HPDE6-E6E7 (cell line): ENCODE measurements around the gene CLIP2.
"Not testable (repeated sequence)": the region's sequence is repeated elsewhere in the genome, so short reads cannot be mapped to it uniquely, and the experiment has no call there.

Experiments used
- DNase-seq: peaks from one replicate; pipeline ENCODE4 v3.0.0; 2011; ENCODE audit warnings: missing footprints; ENCODE audit errors: extremely low spot score

Gene CLIP2

DNA sequence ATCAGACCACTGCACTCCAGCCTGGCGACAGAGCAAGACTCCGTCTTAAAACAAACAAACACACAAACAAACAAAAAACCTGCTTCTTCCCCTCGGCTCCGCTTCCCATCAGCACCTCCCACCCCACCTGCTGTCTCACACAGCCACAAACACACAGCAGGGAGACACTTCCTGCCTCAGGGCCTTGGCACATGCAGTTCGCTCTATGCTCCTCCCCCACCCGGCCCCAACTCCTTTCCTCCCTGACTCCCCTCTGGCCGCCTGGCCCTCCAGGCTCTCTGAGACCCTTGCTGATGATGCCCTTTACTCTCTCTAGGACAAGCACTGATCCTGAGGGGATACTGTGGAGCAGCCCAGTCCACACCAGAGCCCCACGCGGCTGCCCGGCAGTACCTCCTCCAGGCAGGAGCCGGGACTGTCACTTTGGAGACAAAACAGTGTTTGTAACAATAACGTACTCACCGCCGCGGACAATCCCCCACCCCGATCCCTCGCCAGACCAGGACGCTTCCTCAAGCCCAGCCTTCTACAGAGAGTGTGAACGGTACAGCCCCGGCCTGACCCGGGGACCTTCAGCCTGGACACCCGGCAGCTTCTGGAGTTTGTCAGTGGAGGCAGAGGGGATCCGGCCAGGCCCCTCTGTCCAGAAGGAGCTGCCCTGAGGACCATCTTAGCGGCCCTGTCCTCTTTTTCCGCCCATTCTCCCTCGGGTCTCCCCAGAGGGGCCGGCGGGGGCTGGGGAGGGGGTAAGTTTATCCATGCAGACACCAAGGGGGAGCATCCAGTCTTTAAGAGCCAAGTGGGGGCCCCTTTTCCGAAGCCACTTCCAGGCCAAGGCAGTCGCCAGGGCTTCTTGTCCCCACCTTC is 114.5 kb downstream of the CLIP2 start:
- DNase-seq, result no peak

DNA sequence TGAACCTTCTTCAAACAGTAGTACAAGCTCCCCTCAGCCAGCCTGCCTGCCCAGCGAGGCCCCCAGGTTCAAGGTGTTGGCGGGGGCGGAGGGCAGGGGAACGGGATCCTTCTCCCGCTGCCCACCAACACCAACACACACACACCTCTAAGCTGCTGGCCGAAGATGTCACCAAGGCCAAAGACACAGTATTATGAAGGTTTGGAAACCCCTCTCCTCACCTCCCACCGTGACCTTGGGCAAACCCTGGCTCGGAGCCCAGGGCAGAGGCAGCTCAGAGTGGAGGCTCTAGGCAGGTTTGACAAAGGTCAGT is 115.1 kb downstream of the CLIP2 start:
- DNase-seq, result no peak

DNA sequence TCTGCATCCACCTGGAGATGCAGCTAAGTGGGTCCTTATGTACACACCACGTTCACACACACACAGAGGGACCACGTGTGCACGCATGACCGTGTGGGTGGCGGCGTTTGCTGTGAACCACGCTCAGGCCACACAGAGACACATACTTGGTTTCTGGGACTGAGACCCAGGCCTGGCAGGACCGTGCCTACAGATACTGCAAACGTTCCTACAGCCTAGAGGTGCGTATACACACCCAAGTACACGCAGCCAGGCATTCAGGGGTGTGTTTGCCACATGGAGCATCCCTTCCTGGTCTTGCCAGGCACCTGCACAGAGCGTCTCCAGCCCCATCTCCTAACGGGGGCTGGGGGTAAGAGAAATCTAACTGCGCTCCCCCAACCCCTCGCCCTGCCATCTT is 115.5 kb downstream of the CLIP2 start:
- DNase-seq, result no peak

DNA sequence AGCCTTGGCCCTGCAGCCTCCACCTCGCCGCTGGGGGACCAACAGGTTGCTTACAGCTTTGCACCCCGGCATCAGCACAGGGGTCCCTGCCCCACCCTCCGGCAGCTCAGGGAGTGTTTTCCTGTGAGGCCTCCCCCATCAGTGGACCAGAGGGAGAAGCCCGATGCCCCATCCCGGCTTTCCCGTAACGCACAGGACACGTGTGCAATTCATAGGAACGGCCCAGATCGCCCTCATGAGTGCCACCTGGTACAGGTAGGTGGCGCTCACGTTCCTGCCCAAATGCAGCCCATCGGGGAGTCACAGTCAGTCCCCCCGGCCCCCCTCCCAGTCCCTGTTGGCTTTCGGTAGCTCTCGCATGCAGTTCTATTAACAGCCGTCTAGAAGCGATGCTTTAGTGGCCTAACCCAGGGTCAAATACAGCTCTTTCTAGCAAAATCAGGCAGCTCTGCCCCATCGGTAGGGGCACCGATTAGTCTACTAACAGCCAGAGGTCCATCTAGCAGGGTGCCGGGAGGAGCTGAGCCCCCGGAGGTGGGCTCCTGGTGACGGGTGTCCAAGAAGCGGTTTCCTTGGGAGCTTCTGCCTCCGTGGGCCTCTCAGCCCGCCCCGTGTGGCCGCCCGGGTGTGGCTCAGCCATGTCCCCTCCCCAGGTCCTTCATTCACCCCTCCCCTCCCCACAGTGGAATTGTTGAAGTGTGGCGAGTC is 116.1 kb downstream of the CLIP2 start:
- no peak for DNase-seq

DNA sequence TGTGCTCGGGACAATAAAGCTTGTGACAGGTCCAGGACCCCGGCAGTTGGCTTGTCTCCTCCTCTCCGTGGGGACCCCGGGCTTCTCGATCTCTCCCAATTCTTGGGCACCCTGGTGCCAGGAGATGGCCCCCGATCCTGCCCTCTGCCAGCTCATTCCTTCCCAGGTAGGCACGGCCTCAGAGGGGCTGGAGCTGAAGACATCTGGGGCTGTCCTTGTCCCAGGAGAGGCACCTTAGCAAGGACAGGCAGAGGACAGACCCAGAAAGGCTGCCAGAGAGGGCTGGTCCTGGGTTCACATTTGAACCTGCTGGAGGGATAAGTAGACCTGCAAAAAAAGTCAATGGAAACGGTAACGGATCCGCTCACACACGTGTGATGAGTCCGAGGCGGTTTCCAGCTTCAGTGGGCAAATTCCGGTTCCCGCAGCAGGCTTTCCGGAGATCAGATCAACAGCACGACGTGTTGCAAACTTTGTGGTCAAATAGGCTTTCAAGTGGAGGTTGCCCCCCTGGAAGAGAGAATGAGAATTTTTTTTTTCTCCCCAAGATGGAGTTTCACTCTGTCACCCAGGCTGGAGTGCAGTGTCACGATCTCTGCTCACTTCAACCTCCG is 116.8 kb downstream of the CLIP2 start:
- no peak for DNase-seq

DNA sequence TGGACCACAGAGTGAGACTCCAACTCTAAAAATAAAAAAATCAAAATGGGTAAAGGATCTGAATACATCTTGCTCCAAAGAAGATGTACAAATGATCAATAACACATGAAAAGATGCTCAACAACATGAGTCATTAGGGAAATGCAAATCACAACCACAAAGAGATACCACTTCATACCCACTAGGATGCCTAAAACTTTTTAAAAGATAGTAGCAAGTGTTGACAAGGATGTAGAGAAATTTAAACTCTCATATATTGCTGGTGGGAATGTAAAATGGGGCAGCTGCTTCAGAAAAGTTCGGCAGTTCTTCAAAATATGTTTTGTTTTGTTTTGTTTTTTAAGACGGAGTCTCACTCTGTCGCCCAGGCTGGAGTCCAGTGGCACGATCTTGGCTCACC is 118.8 kb downstream of the CLIP2 start:
- no peak for DNase-seq

DNA sequence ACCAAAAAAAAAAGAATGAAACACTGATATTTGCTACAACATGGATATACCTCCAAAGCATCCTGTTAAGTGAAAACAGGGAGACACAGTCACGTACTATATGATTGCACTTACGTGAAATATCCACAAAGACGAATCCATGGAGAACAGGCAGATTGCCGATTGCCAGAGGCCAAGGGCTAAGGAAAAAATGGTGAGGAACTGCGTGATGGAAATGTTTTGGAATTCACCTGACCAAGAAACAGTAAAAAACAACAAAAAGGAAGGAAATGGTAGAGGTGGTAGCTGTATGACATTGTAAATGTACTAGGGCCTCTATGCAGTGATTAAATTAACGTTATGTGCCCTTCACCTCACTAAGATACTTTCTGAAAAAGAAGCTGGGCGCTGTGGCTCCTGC is 120.4 kb downstream of the CLIP2 start:
- DNase-seq, result no peak

DNA sequence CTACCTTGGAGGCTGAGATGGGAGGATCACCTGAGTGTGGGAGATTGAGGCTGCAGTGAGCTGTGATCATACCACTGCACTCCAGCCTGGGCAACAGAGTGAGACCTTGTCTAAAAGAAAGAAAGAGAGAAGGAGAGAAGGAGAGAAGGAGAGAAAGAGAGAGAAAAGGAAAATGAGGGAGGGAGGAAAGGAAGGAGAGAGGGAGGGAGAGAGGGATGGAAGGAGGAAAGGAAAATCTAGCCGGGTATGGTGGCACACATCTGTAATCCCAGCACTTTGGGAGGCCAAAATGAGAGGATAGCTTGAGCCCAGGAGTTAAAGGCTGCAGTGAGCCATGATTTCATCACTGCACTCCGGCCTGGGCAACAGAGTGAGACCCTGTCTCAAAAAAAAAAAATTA is 121.6 kb downstream of the CLIP2 start:
- no peak for DNase-seq

DNA sequence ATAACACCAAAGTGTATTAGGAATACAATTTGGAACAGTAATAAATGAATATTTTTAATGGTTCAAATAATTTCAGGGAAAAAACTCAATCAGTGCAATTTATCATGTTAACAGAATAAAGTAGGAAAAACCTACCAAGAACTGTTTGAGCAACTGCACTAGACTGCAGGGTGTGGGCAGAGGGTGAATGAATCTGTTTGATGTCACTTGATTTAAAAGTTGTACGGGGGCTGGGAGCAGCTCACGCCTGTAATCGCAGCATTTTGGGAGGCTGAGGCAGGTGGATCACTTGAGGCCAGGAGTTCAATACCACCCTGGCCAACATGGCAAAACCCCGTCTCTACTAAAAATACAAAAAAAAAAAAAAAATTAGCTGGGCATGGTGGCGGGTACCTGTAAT is 122.4 kb downstream of the CLIP2 start:
- not testable (repeated sequence) for DNase-seq

DNA sequence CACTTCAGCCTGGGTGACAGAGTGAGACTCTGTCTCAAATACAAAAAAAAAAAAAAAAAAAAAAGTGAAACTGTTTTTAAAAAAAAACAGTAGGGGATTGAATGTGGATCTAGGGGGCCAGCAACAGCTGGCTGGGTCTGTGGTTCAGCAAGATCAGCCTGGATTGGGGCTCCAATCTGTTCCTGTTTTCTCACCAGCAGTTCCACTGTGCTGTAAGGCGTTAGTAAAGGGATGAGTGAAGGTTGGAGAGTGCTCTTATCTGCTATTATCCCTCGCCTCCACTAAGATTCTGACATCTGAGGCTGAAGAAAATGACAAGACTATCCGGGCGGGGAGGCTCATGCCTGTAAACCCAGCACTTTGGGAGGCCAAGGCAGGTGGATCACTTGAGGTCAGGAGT is 122.8 kb downstream of the CLIP2 start:
- DNase-seq, result no peak

DNA sequence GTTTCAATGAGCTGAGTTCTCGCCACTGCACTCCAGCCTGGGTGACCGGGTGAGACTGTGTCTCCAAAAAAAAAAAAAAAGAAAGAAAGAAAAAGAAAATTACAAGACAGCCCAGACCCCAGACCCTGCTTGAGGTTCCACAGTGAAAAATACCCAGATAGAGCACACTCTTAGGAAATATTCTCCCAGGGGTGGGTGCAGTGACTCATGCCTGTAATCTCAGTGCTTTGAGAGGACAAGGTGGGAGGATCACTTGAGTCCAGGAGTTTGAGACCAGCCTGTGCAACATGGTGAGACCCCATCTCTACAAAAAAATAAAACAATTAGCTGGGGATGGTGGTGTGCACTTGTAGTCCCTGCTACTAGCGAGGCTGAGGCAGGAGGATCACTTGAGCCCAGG is 123.4 kb downstream of the CLIP2 start:
- DNase-seq, result no peak

DNA sequence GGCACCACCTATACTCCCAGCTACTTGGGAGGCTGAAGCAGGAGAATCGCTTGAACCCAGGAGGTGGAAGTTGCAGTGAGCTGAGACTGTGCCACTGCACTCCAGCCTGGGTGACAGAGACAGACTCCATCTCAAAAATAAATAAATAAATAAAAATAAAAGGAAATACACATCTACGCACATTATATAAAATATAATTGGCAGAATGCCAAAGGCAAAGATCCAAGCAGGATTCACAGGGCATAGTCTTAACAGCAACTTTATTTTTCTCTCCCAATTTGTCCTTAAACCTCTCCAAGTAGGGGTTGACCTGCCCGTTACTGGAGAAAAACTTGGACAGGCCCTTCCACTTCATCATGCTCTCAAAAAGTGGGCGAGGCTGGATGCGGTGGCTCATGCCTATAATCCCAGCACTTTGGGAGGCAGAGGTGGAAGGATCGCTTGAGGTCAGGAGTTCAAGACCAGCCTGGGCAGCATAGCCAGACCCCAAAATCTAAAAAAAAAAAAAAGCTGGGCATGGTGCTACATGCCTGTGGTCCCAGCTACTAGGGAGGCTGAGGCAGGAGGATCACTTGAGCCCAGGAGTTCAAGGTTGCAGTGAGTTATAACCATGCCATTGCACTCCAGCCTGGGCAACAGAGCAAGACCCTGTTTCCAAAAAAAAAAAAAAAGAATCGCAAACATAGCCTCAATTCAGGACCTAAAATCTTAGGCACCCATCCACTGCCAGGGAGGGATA is 125.6 kb downstream of the CLIP2 start:
- not testable (repeated sequence) for DNase-seq

DNA sequence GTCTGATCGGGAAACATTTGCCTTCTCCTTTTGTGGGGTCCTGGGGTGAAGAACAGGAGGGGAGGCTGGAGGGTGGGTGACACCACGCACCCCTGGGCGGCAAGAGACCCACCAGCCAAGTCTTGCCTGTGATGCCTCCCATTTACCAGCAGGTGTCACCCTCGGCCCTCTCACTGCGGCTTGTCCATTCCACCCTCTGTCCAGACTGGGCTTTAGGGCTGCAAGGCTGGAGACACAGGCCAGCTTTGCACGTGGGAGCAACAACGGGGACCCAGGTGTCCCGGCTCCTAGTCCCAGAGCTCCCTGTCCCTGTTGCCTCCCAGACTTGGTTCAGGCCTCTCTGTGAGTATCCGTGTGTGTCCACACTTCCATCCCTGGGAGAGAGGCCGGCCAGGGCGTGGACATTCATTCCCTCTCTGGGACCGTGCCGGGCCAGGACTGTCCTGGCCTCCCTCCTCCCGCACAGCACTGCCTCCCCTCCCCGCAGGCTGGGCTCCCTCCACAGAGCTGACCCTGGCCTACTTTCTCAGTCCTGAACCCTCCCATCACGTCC is 128.3 kb downstream of the CLIP2 start:
- DNase-seq, result peak; percentile 86

DNA sequence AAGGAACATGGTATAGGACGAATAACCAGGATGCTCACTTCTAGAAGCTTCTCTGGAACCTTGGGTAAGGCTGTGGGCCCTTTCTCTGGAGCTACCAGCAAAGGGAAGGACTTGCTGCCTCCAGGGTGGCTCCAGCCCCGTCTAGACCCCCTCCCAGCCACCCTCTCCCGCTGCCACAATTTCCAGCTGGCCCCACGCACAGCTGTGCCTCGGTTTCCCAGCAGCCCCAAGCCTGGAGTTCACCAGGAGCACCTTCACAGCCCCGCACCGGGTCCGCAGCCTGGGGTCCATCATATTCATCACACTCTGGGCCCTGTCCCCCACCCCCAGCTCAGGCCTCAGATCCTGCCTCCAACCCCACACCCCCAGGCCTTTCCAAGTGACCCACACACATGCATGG is 128.9 kb downstream of the CLIP2 start:
- DNase-seq, result no peak

DNA sequence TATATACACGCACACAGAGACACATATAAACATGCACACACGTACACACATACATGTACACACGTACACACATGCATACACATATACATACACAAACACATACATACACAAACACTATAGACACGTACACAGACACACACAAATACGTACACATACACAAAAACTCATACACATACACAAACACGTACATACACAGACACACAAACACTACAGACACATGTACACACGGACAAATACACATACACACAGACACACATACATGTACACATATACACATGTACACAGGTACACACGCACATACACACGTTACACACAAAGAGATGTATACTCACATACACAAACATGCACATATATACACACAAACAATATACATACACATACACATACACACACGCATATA is 129.3 kb downstream of the CLIP2 start:
- no peak for DNase-seq

DNA sequence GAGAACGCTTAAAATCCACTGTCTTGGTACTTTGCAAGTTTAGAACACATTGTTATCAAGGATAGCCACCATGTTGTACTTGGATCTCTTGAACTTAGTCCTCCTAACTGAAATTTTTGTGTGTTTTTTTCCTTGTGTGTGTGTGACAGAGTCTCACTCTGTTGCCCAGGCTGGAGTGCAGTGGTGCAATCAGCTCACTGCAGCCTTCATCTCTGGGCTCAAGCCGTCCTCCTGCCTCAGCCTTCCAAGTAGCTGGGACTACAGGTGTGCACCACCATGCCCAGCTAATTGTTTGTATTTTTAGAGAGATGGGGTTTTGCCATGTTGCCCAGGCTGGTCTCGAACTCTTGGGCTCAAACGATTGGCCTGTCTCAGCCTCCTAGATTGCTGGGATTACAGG is 130.0 kb downstream of the CLIP2 start:
- not testable (repeated sequence) for DNase-seq

DNA sequence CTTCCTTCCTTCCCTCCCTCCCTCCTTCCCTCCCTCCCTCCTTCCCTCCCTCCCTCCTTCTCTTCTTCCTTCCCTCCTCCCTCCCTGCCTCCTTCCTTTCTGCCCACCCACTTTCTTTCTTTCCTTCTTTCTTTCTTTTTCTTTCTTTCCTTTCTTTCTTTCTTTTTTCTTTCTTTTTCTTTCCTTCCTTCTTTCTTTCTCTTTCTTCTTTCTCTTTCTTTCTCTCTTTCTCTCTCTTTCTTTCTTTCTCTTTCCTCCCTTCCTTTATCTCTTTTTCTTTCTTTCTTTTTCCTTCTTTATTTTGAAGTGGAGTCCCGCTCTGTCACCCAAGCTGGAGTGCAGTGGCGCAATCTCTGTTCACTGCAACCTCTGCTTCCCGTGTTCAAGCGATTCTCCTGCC is 130.8 kb downstream of the CLIP2 start:
- no peak for DNase-seq

DNA sequence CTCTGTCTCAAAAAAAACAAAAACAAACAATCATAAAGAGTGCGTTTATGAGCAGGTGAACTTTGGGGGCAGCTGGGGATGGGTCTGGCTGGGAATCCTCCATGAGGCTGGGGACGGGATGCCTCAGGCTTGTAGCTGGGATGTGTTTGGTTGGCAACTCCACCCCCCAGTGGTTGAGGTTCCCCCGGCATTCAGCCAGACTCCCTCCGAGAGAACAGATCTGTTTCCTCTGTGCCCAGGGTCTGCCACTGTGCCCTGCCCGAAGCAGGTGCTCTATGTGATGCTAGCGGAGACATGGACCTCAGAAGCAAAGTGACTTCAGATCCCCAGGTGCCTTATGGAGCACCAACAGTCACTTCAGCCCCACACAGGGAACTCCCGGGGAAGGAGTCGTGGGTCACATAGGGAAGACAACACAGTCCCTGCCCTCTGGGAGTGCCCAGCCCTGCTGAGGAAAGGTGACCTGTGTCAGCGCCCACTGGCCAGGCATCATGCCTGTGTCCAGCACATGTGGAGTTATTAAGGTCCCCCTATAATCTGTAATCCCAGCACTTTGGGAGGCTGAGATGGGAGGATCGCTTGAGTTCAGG is 135.2 kb downstream of the CLIP2 start:
- no peak for DNase-seq

DNA sequence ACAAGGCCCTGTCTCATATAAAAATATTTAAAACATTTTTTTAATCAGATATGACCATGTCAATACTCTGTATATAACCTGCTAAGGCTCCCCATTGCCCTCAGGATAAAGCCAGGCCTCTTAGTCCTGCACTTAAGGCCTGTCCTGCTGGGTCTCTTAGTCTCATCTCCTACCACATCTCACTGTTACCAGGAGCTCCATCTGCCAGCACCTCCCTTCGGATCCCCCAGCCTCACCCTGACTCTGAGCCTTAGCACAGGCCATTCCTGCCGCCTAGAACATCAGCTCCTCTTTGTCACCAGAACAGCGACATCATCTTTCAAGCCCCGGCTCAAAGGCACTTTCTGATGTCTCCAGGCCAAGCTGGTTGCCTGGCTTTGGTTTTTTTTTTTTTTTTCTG is 138.8 kb downstream of the CLIP2 start:
- no peak for DNase-seq

DNA sequence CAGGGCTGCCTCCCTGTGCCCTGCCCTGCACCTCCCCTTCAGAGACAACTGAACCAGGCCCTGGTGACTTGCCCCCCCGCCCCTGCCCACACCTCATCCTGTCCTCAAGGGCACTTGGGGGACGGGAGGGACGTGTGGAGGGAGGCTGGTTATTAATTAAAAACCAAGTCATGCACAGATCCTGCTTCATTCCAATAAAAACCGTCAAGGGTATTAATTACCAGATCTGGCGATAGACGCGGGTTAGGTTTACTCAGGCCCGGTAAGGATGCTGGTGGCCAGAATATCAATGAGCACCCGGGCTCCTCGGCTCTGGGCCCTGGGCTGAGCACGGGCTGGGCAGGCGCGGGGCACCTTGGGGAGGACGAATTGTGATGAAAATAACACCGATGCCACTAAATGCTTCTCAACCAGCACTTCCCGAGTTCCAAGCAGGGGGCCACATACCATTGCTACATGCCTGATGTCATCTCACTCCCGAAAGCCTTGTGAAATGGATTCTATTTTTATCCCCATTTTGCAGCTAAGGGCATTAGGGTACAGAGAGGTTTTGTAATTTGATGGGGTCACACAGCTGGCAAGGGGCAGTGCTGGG is 140.0 kb downstream of the CLIP2 start:
- DNase-seq, result no peak

DNA sequence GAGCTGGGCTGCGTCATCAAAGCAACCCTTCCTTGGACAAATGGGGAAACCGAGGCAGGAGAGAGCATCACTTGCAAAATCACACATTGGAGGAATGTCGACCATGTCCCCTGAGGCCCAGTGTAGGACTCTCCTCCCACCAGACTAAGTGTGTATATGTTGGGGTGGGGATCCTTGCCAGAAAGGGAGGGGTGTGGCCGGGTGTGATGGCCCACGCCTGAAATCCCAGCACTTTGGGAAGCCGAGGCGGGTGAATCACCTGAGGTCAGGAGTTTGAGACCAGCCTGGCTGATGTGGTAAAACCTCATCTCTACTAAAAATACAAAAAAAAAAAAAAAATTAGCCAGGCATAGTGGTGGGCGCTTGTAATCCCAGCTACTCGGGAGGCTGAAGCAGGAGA is 141.2 kb downstream of the CLIP2 start:
- DNase-seq, result not testable (repeated sequence)
